HG02943 (cell line): Measurements from ENCODE around the gene LTB.

Source experiments
- ATAC-seq: cut with Tn5 transposase; IDR thresholded peaks from one replicate; pipeline ENCODE4 v1.9.1; 2021; ENCODE audit warnings: mild to moderate bottlenecking, low read depth, moderate library complexity; ENCODE audit not compliant: unreplicated experiment

The LTB gene

GRCh38 chr6:31576897-31577578 lies 5.2 kb downstream of the LTB start:
- ATAC-seq, result no peak

- ATAC-seq, result no peak
Observed at GRCh38 chr6:31575952-31576685, 6.1 kb downstream of the LTB start.

- no peak for ATAC-seq
Observed at GRCh38 chr6:31575335-31575901, 6.8 kb downstream of the LTB start, which contains the start of gene TNF. TNF (plus strand) TSS chr6:31575565; CDS start chr6:31575742, 177 bp downstream.

GRCh38 chr6:31574106-31575061 lies 7.8 kb downstream of the LTB start:
- no peak for ATAC-seq

DNA sequence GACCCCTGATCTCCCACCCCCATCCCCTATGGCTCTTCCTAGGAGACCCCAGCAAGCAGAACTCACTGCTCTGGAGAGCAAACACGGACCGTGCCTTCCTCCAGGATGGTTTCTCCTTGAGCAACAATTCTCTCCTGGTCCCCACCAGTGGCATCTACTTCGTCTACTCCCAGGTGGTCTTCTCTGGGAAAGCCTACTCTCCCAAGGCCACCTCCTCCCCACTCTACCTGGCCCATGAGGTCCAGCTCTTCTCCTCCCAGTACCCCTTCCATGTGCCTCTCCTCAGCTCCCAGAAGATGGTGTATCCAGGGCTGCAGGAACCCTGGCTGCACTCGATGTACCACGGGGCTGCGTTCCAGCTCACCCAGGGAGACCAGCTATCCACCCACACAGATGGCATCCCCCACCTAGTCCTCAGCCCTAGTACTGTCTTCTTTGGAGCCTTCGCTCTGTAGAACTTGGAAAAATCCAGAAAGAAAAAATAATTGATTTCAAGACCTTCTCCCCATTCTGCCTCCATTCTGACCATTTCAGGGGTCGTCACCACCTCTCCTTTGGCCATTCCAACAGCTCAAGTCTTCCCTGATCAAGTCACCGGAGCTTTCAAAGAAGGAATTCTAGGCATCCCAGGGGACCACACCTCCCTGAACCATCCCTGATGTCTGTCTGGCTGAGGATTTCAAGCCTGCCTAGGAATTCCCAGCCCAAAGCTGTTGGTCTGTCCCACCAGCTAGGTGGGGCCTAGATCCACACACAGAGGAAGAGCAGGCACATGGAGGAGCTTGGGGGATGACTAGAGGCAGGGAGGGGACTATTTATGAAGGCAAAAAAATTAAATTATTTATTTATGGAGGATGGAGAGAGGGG lies 8.8 kb downstream of the LTB start:
- no peak for ATAC-seq

DNA sequence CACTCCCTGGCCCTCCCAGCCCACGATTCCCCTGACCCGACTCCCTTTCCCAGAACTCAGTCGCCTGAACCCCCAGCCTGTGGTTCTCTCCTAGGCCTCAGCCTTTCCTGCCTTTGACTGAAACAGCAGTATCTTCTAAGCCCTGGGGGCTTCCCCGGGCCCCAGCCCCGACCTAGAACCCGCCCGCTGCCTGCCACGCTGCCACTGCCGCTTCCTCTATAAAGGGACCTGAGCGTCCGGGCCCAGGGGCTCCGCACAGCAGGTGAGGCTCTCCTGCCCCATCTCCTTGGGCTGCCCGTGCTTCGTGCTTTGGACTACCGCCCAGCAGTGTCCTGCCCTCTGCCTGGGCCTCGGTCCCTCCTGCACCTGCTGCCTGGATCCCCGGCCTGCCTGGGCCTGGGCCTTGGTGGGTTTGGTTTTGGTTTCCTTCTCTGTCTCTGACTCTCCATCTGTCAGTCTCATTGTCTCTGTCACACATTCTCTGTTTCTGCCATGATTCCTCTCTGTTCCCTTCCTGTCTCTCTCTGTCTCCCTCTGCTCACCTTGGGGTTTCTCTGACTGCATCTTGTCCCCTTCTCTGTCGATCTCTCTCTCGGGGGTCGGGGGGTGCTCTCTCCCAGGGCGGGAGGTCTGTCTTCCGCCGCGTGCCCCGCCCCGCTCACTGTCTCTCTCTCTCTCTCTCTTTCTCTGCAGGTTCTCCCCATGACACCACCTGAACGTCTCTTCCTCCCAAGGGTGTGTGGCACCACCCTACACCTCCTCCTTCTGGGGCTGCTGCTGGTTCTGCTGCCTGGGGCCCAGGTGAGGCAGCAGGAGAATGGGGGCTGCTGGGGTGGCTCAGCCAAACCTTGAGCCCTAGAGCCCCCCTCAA lies 9.9 kb downstream of the LTB start, which contains the start of gene LTA:
TSS of gene LTA (plus strand) at position 249 of the 871 bp plus-strand sequence. CDS start at position 703, 454 bp downstream.
- ATAC-seq, result peak; percentile 35

- no peak for ATAC-seq
Observed at GRCh38 chr6:31569861-31570536, 12.2 kb downstream of the LTB start.

DNA sequence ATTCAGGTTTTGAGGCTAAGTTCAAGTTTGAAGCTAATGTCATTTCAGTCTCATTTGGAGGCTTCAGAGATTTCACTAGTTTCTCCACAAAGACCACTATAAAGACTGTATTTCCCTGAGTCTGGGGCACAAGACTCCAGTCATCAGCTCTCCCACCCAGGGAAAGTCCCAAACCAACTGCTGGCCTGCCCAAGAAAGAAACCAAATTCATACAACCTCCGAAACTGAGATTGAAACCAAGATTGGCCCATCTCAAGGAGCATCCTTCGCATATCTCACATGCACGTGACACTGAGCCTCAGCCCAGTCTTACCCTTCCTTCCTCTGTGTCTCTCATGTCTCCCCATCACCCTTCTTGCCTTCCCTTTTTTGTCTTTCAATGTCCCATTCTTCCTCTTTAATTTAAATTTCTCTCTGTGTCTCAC lies 13.7 kb downstream of the LTB start:
- ATAC-seq, result peak; percentile 56

DNA sequence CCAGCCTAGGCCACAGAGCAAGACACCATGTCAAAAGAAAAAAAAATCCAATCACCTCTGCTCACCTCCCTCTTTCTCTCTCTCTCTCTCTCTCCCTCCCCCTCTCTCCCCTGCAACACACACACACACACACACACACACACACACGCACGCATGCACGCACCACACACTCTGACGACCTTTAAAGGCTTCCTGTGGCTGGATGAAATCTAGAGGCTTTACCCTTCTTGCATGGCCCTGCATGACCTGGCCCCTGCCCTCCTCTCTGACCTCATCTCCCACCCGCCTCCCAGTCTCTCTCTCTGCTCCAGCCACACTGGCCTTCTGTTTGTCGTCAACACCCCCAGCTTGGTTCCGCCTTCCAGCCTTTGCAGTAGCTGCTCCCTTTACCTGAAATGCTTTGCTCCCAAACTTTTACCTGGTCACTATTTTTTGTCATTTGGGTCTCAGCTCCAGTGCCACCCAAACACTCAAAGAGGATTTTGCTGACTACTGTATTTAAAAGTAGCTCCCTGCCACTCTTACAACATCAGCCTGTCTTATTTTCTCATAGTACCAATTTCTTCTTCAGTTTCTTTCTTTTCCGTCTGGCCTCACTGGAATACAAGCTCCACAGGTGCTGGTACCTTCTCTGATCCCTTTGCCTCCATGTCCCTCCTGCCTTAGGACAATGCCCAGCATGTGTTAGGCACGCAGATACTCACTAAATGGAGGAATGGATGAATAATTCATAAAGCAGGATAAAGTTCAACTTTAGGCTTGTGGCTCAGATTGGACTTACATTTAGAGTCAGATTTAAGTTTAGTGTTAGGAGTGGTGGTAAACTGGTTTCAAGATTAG lies 14.5 kb downstream of the LTB start:
- no peak for ATAC-seq

DNA sequence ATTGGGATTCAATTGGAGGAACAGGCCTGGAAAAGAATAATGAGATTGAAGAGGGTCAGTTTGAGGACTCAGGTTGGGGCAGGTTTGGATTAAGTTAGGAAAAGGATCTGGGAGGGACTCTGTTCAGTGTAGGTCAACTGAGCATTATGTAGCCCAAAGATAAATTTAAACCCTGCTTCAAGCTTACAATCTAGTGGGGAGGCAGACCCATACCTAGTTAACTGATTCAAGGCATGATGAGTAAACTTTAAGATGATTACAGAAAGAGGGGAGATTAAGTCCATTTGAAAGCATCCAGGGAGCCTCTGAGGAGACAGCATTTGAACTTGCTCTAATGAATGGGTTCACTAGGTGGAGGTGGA lies 21.5 kb downstream of the LTB start:
- no peak for ATAC-seq

DNA sequence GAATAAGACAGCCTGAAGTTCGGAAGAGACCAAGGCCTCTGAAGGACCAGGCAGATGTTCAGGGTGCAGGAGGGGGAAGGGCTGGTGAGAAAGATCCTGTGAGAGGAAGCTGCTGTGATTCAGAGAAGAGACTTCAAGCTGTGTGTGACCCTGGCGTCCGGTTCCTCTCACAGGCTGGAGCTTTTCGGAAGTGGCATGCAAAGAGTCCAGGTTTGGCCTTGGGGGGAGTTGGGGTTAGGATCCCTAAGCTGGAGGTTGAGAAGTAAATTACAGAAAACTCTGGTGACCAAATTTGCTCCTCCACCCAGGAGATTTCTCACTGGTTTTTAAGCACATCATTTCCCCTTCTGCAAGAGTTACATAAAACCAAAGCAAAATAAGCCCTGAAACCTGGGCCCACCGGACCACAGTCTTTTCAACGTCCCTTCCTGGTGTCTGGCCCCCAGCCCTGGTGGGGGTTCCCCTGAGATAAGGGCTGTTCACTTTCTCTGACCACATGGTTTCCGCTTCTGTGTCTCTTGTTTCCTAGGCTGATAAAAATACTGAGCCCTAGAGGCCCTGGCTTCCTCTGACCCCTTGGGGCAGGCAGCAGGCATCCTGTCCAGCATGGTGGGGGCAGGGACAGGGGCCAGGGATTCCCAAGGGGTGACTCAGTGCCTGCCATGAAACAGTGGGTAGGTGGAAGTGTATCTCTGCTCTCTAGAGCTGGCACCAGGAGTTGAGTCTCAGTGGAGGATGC lies 22.1 kb downstream of the LTB start:
- ATAC-seq, result peak; percentile 60

GRCh38 chr6:31559606-31559957 lies 22.6 kb downstream of the LTB start:
- no peak for ATAC-seq

- no peak for ATAC-seq
Observed at GRCh38 chr6:31558631-31559500, 23.4 kb downstream of the LTB start.

DNA sequence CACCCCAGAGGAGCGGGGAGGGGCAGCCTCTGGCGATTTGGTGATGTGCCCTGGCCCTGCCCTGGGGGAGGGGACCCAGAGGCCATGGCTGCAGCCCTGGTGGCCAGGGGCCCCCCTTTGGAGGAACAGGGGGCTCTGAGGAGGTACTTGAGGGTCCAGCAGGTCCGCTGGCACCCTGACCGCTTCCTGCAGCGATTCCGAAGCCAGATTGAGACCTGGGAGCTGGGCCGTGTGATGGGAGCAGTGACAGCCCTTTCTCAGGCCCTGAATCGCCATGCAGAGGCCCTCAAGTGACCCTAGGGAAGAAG lies 24.0 kb downstream of the LTB start:
- no peak for ATAC-seq

GRCh38 chr6:31557443-31558317 lies 24.5 kb downstream of the LTB start:
- ATAC-seq, result no peak
